Memory B cell (primary cell): ENCODE measurements around the gene ST3GAL2.
"Not testable (repeated sequence)": the region's sequence is repeated elsewhere in the genome, so short reads cannot be mapped to it uniquely, and the experiment has no call there.

Experiments used
- ATAC-seq: fragments of 150-1000 bp; cut with Tn5 transposase; 2 replicates; pipeline ENCODE4 v1.10.0; 2021; ENCODE audit warnings: low read depth, mild to moderate bottlenecking, moderate library complexity
- DNase-seq, 2 donors: peaks; one replicate each; pipeline ENCODE4 v3.0.0; 2022; ENCODE audit warnings: low spot score in 2 of 2
- H3K27ac Mint-ChIP-seq: one replicate; pipeline ENCODE4 v1.8.0; 2022; ENCODE audit warnings: mild to moderate bottlenecking, moderate library complexity, mixed read lengths
- H3K27me3 Mint-ChIP-seq: one replicate; pipeline ENCODE4 v1.8.0; 2022; ENCODE audit warnings: mixed read lengths
- H3K36me3 Mint-ChIP-seq: one replicate; pipeline ENCODE4 v1.8.0; 2022; ENCODE audit warnings: mild to moderate bottlenecking, mixed read lengths
- H3K4me1 Mint-ChIP-seq: one replicate; pipeline ENCODE4 v1.8.0; 2022; ENCODE audit warnings: mixed read lengths
- H3K4me3 Mint-ChIP-seq: one replicate; pipeline ENCODE4 v1.8.0; 2022; ENCODE audit warnings: mild to moderate bottlenecking, moderate library complexity, mixed read lengths
- H3K9me3 Mint-ChIP-seq: one replicate; pipeline ENCODE4 v1.8.0; 2022; ENCODE audit warnings: mixed read lengths

The ST3GAL2 gene

GRCh38 chr16:70349783-70350182 is 89.1 kb downstream of the ST3GAL2 start:
- Mint-ChIP-seq H3K27ac (no peak overlapping the region), H3K36me3 (peaks cover 9% of the 10 kb centered on the region), H3K27me3 (no peaks in the 10 kb centered on the region), H3K4me3 (no peak overlapping the region), H3K4me1 (peaks cover 8% of the 10 kb centered on the region), H3K9me3 (no peaks in the 10 kb centered on the region)
- DNase-seq, result no peak
- ATAC-seq, result no peak

GRCh38 chr16:70348991-70349390 is 89.9 kb downstream of the ST3GAL2 start:
- H3K27ac Mint-ChIP-seq, result peak overlapping the region; percentile 74
- H3K27me3 Mint-ChIP-seq, result no peaks in the 10 kb centered on the region
- peaks cover 8% of the 10 kb centered on the region for H3K4me1 Mint-ChIP-seq
- peaks cover 6% of the 10 kb centered on the region for H3K36me3 Mint-ChIP-seq
- ATAC-seq, result no peak
- no peaks in the 10 kb centered on the region for H3K9me3 Mint-ChIP-seq
- DNase-seq, result no peak
- H3K4me3 Mint-ChIP-seq, result no peak overlapping the region

- H3K9me3 Mint-ChIP-seq, result no peaks in the 10 kb centered on the region
- H3K27me3 Mint-ChIP-seq, result no peaks in the 10 kb centered on the region
- ATAC-seq (no peak), DNase-seq (no peak)
- H3K4me3 Mint-ChIP-seq, result peak overlapping the region; percentile 96
- peak overlapping the region; percentile 99 for H3K27ac Mint-ChIP-seq
- no peaks in the 10 kb centered on the region for H3K36me3 Mint-ChIP-seq
- H3K4me1 Mint-ChIP-seq, result peaks cover 8% of the 10 kb centered on the region
These were observed 93.1 kb downstream of the ST3GAL2 start for GRCh38 chr16:70345840-70346239.

GRCh38 chr16:70342016-70342415 is 96.9 kb downstream of the ST3GAL2 start:
- H3K27me3 Mint-ChIP-seq, result no peaks in the 10 kb centered on the region
- no peak overlapping the region for H3K4me3 Mint-ChIP-seq
- H3K4me1 Mint-ChIP-seq, result peaks cover 3% of the 10 kb centered on the region
- no peak overlapping the region for H3K27ac Mint-ChIP-seq
- no peak for DNase-seq
- ATAC-seq, result no peak
- H3K9me3 Mint-ChIP-seq, result no peaks in the 10 kb centered on the region
- H3K36me3 Mint-ChIP-seq, result no peaks in the 10 kb centered on the region

- H3K4me1 Mint-ChIP-seq, result peaks cover 3% of the 10 kb centered on the region
- no peak for ATAC-seq
- no peak overlapping the region for H3K27ac Mint-ChIP-seq
These were observed 97.3 kb downstream of the ST3GAL2 start for GRCh38 chr16:70341600-70341999.

DNA sequence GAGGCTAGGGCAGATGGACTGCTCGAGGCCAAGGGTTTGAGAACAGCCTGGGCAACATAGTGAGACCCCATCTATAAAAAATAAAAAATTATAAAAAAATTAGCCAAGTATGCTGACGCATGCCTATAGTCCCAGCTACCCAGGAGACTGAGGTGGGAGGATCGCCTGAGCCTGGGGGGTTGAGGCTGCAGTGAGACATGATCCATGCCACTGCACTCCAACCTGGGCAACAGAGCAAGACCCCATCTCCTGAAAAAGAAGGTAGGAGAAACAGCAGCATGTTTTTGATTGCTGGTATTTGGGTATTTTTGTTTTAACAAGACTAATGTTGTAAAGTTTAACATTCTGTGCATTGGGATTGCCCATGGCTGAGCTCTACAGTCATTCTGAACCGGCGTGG is 101.1 kb downstream of the ST3GAL2 start:
- H3K36me3 Mint-ChIP-seq, result peaks cover 17% of the 10 kb centered on the region
- no peak overlapping the region for H3K4me3 Mint-ChIP-seq
- DNase-seq (no peak), ATAC-seq (no peak)
- no peaks in the 10 kb centered on the region for H3K4me1 Mint-ChIP-seq
- H3K27me3 Mint-ChIP-seq, result no peaks in the 10 kb centered on the region
- H3K27ac Mint-ChIP-seq, result no peak overlapping the region
- H3K9me3 Mint-ChIP-seq, result no peaks in the 10 kb centered on the region

More at GRCh38 chr16:70341600-70341999, 97.3 kb downstream of the ST3GAL2 start:
- no peaks in the 10 kb centered on the region for H3K9me3 Mint-ChIP-seq
- no peaks in the 10 kb centered on the region for H3K36me3 Mint-ChIP-seq
- H3K4me3 Mint-ChIP-seq, result no peak overlapping the region
- no peaks in the 10 kb centered on the region for H3K27me3 Mint-ChIP-seq
- no peak for DNase-seq

DNA sequence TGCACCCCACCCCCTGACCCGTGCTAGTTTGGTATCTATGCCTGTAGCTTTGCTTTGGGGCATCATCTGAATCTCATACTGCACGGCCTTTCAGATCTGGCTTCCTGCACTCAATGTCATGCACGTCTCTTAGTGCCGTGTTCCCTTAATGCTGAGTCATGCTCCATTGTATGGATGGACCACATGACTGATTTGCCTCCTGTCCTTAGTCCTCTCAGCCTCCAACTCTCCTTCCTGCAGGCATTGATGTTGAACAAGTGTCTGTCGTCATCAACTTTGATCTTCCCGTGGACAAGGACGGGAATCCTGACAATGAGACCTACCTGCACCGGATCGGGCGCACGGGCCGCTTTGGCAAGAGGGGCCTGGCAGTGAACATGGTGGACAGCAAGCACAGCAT is 106.2 kb downstream of the ST3GAL2 start:
- H3K4me3 Mint-ChIP-seq, H3K4me1 Mint-ChIP-seq, H3K27me3 Mint-ChIP-seq, DNase-seq, H3K9me3 Mint-ChIP-seq, ATAC-seq: not testable (repeated sequence)
- H3K36me3 Mint-ChIP-seq, result peaks cover 31% of the 10 kb centered on the region
- H3K27ac Mint-ChIP-seq, result peak overlapping the region; percentile 64

GRCh38 chr16:70331588-70332358 is 107.1 kb downstream of the ST3GAL2 start:
- no peaks in the 10 kb centered on the region for H3K9me3 Mint-ChIP-seq
- H3K4me3 Mint-ChIP-seq, result no peak overlapping the region
- no peaks in the 10 kb centered on the region for H3K27me3 Mint-ChIP-seq
- no peaks in the 10 kb centered on the region for H3K4me1 Mint-ChIP-seq
- H3K36me3 Mint-ChIP-seq, result peaks cover 31% of the 10 kb centered on the region
- ATAC-seq, result peak; percentile 63
- H3K27ac Mint-ChIP-seq, result no peak overlapping the region
- DNase-seq, result no peak

DNA sequence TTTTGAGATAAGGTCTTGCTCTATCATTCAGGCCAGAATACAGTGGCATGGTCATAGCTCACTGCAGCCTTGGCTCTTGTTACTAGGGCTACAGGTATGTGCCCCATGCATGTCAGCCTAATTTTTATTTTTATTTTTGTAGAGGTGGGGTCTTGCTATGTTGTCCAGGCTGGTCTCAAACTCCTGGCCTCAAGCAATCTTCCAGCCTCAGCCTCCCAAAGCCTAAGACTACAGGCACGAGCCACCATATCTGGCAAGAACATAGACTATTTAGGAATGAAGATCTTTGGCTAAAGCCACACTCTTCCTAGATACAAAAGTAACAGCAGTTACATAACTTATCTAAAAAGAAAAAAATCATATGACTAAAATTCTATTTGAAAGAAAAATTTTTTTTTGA is 107.8 kb downstream of the ST3GAL2 start:
- H3K4me1 Mint-ChIP-seq, result no peaks in the 10 kb centered on the region
- peaks cover 30% of the 10 kb centered on the region for H3K36me3 Mint-ChIP-seq

More for the DNA sequence above, 107.8 kb downstream of the ST3GAL2 start:
- DNase-seq (no peak), ATAC-seq (no peak)
- Mint-ChIP-seq H3K27ac (no peak overlapping the region), H3K9me3 (no peaks in the 10 kb centered on the region), H3K27me3 (no peaks in the 10 kb centered on the region), H3K4me3 (no peak overlapping the region)
